ENCODE measurements around the gene GFM1.

Gene GFM1

GRCh38 chr3:158644345-158644908 lies at the start of gene GFM1:
TSS of gene GFM1 (plus strand) at chr3:158644527. CDS start at chr3:158644635, 108 bp downstream.
- peak; percentile 92 for DNase-seq

GRCh38 chr3:158600787-158601186 lies 43.5 kb upstream of the GFM1 start:
- DNase-seq = no peak

DNA sequence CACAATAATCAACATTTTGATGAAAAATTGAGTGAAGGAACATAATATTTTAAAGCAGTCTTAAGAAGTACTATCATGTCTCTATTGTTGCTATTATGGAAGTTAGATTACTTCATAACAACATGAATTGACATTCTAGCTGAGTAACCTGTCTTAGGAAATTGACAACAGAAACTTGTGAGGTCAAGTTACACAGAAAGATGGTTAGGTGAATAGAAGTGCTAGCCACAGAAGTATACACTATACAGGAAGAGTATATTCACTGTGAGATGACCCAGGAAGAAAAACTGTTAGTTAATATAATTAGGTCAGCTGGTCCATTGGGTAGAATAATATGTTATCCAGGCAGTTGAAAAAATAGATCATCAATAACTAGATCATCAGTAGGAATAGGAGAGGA lies 42.1 kb upstream of the GFM1 start:
- no peak for DNase-seq

DNA sequence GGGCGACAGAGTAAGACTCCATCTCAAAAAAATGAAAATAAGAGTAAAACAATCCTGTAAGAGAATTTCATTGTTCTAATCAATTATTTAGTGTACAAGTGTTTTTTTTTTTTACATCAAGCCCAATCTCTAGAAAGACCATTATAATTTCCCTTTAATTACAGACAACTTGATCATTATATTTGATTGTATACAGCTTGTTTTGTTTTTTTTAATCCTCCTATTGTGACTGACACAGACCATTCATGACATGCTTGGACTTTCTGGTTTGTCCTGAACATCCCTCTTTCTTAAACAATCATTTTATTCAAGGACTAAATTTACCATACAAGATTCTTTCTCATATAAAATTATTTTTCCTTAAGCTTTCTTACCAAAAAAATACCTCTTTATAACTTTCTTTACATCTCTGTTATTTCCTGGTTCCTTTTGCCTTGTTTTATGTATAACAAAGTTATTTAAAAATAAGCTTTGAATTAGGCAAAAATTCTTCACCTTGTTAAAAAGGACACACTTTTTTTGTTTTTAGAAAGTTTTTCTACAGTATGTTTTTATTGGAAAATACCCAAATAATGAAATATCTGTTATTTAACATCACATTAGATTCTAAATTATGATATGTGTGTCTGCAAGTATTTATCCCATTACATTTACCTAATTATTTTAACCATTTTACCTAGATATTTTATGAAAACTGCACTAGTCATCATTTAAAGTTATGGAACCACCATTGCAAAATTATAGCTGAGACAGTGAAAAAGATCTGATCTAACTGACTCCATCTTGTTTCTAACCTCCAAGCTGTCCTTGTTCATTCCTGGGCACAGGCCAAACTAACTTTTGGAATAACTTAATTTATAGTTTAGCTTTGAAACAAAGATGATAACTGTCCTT lies 26.1 kb upstream of the GFM1 start:
- no peak for DNase-seq

DNA sequence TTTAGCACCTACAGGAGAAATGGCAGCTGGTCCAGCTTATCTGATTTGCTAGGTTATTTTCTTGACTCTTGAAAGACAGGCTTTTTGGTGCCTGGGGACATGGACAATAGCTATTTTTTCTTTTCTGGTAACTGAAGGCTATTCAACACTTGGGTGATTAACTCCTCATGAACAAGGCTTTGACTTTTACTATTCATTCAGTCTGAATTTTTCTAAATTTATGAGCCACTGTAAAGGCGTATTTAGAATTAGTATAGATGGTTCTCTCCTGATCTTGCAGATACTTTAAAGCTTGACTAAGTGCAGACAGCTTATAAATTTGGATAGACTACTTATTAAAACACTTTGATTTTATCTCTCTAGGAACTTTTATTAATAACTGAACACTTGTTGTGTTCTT lies 18.4 kb upstream of the GFM1 start:
- DNase-seq = no peak

DNA sequence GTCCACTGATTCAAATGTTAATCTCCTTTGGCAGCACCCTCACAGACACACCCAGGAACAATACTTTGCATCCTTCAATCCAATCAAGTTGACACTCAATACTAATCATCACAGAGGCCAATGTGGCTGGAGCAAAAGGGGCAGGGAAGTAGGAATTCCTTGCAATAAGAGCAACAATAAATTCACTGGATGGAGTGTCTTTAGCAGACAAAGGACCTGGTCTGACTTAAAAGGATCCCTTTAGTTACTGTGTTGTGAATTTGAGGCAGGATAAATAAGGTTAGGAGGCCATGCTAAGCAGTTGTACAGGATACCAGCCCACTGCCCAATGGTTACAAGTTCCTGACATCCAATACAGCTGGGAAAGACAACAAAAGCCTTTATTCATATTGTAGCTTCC lies 12.3 kb upstream of the GFM1 start:
- no peak for DNase-seq

- no peak for DNase-seq
Observed at GRCh38 chr3:158640646-158641045, 3.7 kb upstream of the GFM1 start.

DNA sequence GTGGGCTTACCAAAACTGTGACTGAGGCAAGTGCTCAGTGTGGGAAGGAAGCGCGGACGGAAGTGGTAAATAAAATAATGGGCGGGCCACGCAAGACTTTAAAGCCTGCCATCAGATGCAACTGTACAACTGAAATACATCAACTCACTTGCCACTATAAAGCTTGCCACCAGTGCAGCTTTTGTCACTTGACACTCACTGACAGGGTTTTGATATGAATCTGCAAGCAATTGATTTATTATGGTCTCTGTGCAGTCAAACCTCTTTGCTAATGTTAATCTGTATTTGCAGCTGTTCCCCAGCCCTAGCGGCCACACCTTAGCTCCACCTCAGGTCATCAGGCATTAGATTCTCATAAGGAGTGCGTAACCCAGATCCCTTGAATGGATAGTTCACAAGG lies 2.3 kb upstream of the GFM1 start:
- DNase-seq = no peak

DNA sequence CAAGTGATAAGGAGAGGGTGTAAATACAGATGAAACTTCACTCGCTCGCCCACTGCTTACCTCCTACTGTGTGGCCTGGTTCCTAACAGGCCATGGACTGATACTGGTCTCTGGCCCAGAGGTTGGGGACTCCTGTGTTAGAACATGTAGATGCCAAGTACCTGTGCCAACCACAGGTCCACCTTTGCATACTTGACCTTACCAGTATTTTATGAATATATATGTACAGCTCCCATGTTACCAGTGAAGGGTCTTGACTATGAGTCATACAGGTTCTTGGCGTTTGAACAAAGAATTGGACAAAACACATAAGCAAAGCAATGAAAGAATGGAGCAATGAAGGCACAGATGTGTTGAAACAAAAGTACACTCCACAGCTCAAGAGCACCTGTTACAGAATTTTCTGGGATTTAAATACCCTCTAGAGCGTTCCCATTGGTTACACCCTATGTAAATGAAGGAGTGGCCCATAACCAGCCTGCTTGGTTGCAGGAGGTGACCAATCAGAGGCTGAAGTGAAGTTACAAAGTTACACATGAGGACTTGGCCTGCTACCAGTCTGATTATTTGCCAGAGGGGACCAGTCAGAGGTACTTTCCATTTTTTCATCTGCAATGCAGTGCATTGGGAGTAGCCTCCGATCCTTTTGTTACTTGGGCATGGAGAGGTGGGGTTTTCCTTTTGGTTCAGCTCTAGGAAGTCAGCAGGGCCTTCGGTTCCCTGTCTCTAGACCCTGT lies 1.7 kb upstream of the GFM1 start:
- no peak for DNase-seq

GRCh38 chr3:158649791-158650190 lies 5.5 kb downstream of the GFM1 start:
- no peak for DNase-seq

DNA sequence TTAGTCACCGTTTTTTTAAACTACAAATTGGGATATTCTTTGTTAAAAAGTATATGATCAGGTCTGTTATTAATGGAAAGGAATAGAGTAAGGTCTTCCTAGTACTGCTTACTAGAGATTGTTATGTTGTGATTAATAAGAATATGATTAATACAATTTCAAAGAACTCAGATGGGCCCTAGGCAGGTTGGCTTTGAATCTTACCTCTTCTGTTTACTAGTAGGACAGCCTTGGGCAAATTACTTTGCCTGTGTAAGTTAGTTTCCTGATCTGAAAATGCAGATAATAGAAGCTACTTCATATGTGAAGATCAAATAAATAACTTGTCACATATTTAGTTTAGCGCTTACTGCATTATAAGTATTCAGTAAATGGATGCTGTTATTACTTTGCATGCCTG lies 6.9 kb downstream of the GFM1 start:
- no peak for DNase-seq

- DNase-seq = no peak
Observed at GRCh38 chr3:158652463-158652862, 8.1 kb downstream of the GFM1 start.

DNA sequence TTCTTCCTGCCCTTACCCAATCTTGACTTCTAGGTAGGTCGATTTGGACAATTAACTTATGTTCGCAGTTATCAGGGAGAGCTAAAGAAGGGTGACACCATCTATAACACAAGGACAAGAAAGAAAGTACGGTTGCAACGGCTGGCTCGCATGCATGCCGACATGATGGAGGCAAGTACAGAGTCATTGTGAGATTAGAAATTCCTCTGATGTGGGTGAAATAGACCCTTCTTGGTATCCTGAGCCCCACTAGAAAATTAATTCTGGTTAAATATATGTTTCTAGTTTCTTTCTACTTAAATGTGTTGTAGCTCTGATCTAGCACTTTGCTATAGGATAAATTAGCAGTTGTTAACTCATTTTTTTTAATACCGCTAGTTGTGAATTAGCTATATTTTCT lies 14.6 kb downstream of the GFM1 start:
- no peak for DNase-seq

DNA sequence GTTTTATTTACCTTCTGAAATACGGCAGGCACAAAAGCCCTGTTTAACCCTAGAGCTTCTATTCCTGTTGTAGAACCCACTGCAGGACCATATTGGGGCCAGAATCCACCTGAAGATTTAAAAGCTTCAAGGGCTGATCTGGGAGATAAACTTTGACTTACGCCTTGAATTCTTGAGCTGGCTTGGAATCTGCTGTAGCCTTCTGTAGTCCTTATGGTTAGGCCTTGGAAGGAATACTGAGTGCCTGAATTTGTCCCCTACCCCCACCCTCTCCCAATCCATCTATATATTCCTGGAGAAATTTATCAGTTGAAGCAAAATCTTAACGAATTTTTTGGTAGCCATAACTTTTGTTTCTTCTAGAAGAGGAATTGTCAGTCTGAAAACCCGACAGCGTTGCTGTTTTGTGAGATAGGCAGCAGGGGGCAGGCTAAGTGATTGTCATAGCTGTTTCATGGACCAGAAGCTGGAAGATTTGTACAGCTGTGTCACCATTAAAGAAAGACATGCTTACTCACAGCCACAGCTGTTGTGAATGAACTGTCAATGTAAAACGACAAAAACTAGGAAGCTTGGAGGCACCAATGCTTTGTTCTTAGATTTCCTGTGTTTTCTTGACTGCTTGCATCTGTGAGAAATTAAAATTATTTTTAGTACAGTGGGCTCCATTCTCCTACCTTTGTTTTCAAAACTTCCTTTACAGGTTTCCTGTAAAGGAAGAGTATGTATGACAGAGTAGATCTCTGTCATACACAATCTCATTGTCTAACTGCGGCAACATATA lies 15.3 kb downstream of the GFM1 start:
- no peak for DNase-seq

GRCh38 chr3:158660711-158661110 lies 16.4 kb downstream of the GFM1 start:
- no peak for DNase-seq

DNA sequence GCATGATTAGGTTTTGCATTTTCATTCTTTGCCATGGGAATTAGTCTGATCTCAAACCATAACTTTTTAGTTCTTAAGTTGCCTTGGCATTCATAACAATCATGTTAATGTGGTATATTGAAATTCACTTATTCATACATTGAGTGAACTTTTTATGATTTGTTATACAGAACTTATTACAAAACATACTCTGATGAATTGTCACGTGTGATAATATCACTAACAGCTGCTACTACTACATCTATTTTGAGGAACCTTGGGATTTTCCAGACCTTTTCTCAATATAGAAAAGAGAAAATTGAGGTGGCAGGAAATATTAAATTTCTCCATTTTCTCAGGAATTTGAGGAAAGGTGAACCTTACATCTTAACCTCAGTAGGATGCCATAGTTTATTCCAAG lies 18.9 kb downstream of the GFM1 start:
- no peak for DNase-seq

GRCh38 chr3:158663832-158664231 lies 19.5 kb downstream of the GFM1 start:
- no peak for DNase-seq

- no peak for DNase-seq
Observed at GRCh38 chr3:158666416-158666815, 22.1 kb downstream of the GFM1 start.

DNA sequence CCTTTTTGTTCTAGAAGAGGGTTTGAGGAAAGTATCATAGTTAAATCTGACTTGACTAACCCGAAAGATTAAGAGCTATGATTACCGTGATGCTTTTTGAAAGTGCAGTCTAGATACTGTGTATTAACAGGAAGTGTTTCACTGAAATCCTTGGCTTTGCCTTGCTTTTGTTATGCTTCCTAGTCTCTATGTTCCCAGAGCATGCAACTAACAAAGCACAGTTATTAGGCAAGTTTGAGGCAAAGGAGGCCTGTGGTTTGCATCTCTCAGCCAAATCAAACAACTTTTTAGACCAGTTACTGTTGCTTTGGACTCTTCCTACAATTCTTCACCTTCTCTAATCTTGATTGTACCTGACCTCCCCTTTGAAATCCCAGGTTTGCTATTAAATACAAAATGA lies 24.2 kb downstream of the GFM1 start:
- DNase-seq = no peak

DNA sequence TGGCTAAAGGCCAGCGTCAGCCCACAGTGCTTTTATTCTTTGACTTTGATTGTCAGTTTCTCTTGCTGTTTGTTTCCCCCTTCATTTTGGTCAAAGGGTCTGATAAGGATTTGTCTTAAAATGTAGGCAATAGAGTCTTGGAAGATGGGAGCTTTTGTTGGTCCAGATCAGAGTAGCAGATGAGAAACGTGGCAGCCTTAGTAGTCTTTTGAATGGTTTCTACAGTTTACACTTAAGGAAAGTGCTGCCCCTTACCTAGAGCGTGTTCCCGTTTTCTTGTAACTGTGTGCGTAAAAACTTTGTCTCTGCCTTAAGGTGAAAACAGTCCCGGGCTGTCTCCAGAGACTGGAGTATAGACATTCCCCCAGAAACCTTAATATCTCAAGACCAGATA lies 27.5 kb downstream of the GFM1 start:
- no peak for DNase-seq

- DNase-seq = peak; percentile 81
Observed at GRCh38 chr3:158672215-158673176, 28.2 kb downstream of the GFM1 start, which contains the start of gene LXN. TSS of gene LXN (minus strand) at chr3:158672648. CDS start at chr3:158672478, 170 bp downstream.

DNA sequence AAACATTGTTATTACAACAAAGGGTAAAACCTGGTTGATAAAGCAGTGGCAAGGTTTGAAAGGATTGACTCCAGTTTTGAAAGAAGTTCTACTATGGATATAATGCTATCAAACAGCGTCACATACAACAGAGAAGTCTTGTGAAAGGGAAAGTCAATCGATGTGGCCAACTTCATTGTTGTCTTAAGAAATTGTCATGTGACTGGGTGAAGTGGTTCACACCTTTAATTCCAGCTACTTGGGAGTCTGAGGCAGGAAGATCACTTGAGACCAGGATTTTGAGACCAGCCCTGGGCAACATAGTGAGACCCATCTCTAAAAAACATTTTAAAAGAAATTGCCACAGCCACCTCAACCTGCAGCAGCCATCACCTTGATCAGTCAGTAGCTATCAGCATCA lies 34.4 kb downstream of the GFM1 start:
- DNase-seq = no peak
